Transverse colon (tissue), 4 donors: ENCODE data around the gene PPP2R5B. TPM values are rescaled to one million over a fixed set of nuclear protein-coding genes. Genes with fewer than 3 reads are reported as not detected.

Experiments
- DNase-seq: peaks from one replicate; pipeline ENCODE4 v3.0.0-alpha.2; 2019
- H3K27ac ChIP-seq, 4 donors: fragments of 200-600 bp; sonication (generic); 2 replicates each; pipeline ENCODE4 v1.5.1; 2016 to 2018; ENCODE audit warnings: inconsistent platforms in 4 of 4
- H3K27me3 ChIP-seq: fragments of 200-600 bp; sonication (generic); 2 replicates; pipeline ENCODE4 v1.5.1; 2017; ENCODE audit warnings: inconsistent platforms
- H3K36me3 ChIP-seq, 4 donors: fragments of 200-600 bp; sonication (generic); 2 replicates each; pipeline ENCODE4 v1.5.1; 2017 to 2019; ENCODE audit warnings: inconsistent platforms in 4 of 4
- H3K4me1 ChIP-seq, 4 donors: fragments of 200-600 bp; sonication (generic); 2 replicates each; pipeline ENCODE4 v1.5.1; 2017 to 2020; ENCODE audit warnings: inconsistent platforms in 4 of 4
- H3K4me3 ChIP-seq, 4 donors: fragments of 200-600 bp; sonication (generic); 1 replicate in 1 of 4; 2 replicates in 3 of 4; pipeline versions ENCODE4 v1.5.1 to v1.6.1; 2017 to 2019; ENCODE audit warnings: inconsistent platforms in 4 of 4
- H3K9me3 ChIP-seq, 2 donors: fragments of 200-600 bp; sonication (generic); 2 replicates each; pipeline ENCODE4 v1.5.1; 2017 to 2019; ENCODE audit warnings: inconsistent platforms in 2 of 2
- EP300 ChIP-seq: sonication (generic); formaldehyde crosslinking; IDR thresholded peaks from one replicate; pipeline ENCODE4 v1.6.1; 2017; ENCODE audit warnings: antibody characterized with exemption, low read depth
- POLR2A ChIP-seq: fragments of 450-650 bp; IDR thresholded peaks from one replicate; pipeline ENCODE4 v1.6.1; 2016; ENCODE audit warnings: antibody characterized with exemption, mild to moderate bottlenecking, moderate library complexity
- POLR2AphosphoS5 ChIP-seq, 3 donors: sonication (generic); formaldehyde crosslinking; IDR thresholded peaks; one replicate each; pipeline ENCODE4 v1.6.1; 2016; ENCODE audit warnings: antibody characterized with exemption in 3 of 3
- WGBS, 2 donors: methylation state at CpG; one replicate each; pipeline ENCODE4 v1.1.5; 2018; ENCODE audit warnings: low coverage in 1 of 2; 5-methylcytosine and 5-hydroxymethylcytosine counted together
- in situ Hi-C, 4 donors: fragments of 200-750 bp; cut with MboI; loops; one replicate each; pipeline versions ENCODE4 v1.15.0 to v1.15.1; 2017; ENCODE audit warnings: low sequenced_read_pairs in 3 of 4, low pct_ligation_motif_present in 1 of 4, low pct_unique_long_range_greater_than_20kb in 1 of 4
- intact Hi-C: fragments of 100-400 bp; cut with DNase I; formaldehyde crosslinking; loops from one replicate; pipeline ENCODE4 v1.15.1; 2023; ENCODE audit warnings: low total_unique reads
- total RNA-seq, 4 donors: library from RNA; depleted of rRNA; stranded (reverse); fragments of >200 nt; gene quantifications; one replicate each; pipeline ENCODE4 v1.1.0, GENCODE V29; 2016
- TF ChIP-seq, protein P1 (sequence below), 5 experiments: fragments of 200-600 bp in 3 of 5; fragments of 450-650 bp in 2 of 5; sonication (generic) in 3 of 5; IDR thresholded peaks; 1 replicate in 2 of 5; 2 replicates in 3 of 5; pipeline ENCODE4 v1.5.1; 2016 to 2017; ENCODE audit warnings: antibody characterized with exemption in 5 of 5, inconsistent platforms in 3 of 5, mild to moderate bottlenecking in 2 of 5, moderate library complexity in 1 of 5

Gene PPP2R5B
- total RNA-seq, 4 donors from 2014 or later = 16.7 to 38.1 (median 26.8) TPM

DNA sequence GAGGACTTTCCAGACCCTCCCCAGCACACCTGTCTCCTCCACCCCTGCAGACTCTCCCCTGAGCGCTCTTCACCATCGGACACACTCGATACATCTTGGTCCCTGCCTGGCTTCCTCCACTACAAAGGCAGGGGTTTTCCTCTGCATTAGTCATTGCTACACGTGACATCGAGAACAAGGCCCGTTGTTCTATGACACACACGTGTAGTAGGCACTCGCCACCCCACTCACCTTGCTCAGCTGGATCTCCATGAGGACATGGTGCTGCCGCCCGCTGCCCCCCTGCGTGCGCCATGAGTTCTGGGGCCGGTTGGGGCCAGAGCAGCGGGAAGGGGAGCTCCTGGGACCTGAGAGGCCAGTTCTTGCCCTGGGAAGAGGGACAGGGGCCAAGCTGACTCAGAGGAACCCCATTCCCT, 24.2 kb upstream of the PPP2R5B start:
- intact Hi-C loops = no loop called here
- DNase-seq = no peak
- in situ Hi-C loops = no loop called here

DNA sequence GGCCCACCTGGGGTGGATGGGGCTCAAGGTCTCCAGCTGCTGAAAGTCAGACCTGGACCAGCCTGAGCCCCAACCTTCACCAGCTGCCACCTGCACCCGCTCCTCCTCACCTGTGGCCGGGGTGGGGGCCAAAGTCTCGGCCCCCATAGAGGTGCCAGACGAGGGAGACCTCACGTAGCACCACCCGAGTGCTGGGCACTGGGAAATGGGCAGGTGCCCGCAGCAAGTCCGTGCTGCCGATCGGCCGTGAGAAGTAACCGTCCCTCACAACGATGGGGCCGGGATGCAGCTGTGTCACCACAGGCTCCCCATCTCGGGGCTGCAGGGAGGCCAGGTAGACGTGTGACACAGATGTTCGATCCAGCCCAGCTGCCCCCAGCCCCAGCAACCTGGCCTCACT, 23.7 kb upstream of the PPP2R5B start:
- TF ChIP-seq POLR2A (no peak), POLR2AphosphoS5 (IDR thresholded peaks at IDR 0.05) (no peak), EP300 (no peak)
- TF ChIP-seq, protein P1, sequence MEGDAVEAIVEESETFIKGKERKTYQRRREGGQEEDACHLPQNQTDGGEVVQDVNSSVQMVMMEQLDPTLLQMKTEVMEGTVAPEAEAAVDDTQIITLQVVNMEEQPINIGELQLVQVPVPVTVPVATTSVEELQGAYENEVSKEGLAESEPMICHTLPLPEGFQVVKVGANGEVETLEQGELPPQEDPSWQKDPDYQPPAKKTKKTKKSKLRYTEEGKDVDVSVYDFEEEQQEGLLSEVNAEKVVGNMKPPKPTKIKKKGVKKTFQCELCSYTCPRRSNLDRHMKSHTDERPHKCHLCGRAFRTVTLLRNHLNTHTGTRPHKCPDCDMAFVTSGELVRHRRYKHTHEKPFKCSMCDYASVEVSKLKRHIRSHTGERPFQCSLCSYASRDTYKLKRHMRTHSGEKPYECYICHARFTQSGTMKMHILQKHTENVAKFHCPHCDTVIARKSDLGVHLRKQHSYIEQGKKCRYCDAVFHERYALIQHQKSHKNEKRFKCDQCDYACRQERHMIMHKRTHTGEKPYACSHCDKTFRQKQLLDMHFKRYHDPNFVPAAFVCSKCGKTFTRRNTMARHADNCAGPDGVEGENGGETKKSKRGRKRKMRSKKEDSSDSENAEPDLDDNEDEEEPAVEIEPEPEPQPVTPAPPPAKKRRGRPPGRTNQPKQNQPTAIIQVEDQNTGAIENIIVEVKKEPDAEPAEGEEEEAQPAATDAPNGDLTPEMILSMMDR (IDR thresholded peaks at IDR 0.05) = no peak
- Histone ChIP-seq H3K9me3 (no peaks in the 10 kb centered on the region), H3K27me3 (no peaks in the 10 kb centered on the region), H3K36me3 (peaks cover 0 to 41% (median 11%) of the 10 kb centered on the region in 4 donors), H3K27ac (no peak overlapping the region), H3K4me1 (no peaks in the 10 kb centered on the region), H3K4me3 (no peak overlapping the region)
- intact Hi-C loops (no loop called here), in situ Hi-C loops (no loop called here)
- no peak for DNase-seq
- WGBS, 2 donors = 94 to 100% methylated on average over 2 to 17 of the region's 17 CpGs

More for the DNA sequence above, 24.2 kb upstream of the PPP2R5B start:
- Histone ChIP-seq H3K4me3 (no peak overlapping the region), H3K9me3 (no peaks in the 10 kb centered on the region), H3K36me3 (peaks cover 0 to 41% (median 11%) of the 10 kb centered on the region in 4 donors), H3K4me1 (no peaks in the 10 kb centered on the region), H3K27me3 (no peaks in the 10 kb centered on the region), H3K27ac (no peak overlapping the region)
- TF ChIP-seq EP300 = no peak
- TF ChIP-seq, protein P1 (IDR thresholded peaks at IDR 0.05) = no peak
- no peak for TF ChIP-seq POLR2AphosphoS5 (IDR thresholded peaks at IDR 0.05)
- no peak for TF ChIP-seq POLR2A
- 81 to 100% methylated on average over 1 to 14 of the region's 14 CpGs for WGBS, 2 donors

DNA sequence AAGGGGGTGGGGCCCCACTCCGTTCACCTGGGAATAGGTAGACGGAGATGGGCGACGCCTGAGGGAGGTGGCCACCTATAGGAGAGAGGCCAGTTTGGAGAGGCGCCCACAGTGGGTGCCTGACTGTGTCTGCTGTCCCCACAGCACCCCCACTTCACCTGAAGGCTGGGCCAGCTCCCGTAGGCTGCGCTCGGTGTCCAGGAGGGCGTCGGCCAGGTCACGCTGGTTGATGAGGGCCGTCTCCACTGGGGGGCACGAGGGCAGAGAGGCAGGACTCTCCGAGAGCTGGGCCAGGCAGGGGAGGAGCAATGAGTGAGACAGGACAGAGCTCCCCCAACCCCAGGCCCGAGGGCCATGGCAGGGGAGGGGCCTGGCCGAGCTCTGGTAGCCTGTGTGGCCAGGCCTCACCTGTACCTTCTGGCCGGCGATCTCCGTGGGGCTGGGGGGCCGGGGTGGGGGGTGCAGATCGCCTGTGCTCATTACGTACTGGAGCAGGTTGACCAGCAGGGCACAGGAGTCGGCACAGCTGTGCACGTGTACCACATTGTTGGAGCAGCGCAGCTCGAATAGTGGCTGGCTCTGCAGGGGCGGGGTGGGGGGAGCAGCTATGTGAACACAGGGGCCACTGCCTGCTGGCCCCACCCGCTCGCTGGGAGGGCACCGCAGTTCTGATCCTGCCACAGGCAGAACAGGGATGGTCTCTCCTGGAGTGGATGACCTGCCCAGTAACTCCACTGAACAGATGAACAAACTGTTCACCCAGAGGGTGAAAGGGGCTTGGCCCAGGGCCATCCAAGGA, 22.2 kb upstream of the PPP2R5B start:
- H3K36me3 ChIP-seq = peaks cover 0 to 51% (median 18%) of the 10 kb centered on the region in 4 donors
- DNase-seq = no peak
- no peak overlapping the region for H3K27ac ChIP-seq
- 84 to 90% methylated on average over 2 to 24 of the region's 30 CpGs for WGBS, 2 donors
- H3K4me1 ChIP-seq = no peaks in the 10 kb centered on the region
- H3K4me3 ChIP-seq = no peak overlapping the region
- no peaks in the 10 kb centered on the region for H3K9me3 ChIP-seq
- in situ Hi-C loops (no loop called here), intact Hi-C loops (no loop called here)
- TF ChIP-seq, protein P1 (IDR thresholded peaks at IDR 0.05) = no peak
- TF ChIP-seq EP300 (no peak), POLR2A (no peak), POLR2AphosphoS5 (IDR thresholded peaks at IDR 0.05) (no peak)
- H3K27me3 ChIP-seq = no peaks in the 10 kb centered on the region

DNA sequence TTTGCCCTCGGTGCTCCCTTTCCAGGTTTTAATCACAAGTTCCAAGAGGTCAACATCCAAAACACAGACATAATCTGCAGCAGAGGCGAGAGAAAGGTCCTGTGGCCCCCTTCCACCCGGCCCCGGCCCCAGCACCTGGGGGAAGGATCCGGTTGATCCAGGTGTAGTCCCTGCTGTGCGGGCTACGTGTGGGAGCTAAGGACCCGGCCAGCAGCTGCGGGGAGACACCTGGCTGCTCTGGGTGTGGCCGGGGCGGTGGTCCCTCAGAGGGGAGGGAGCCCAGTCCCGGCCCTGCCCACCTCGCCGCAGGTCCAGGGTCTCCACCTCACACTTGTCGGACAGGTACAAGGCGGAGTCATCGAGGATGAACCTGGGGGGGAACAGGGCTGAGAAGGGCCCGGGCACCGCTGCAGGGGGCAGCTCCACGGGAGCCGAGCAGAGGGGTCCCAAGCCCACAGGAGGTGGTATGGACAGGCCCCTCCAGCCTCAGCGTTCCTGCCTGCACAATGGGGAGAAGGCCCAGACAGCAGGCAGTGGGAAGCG, 21.1 kb upstream of the PPP2R5B start:
- no peak overlapping the region for H3K27ac ChIP-seq
- no peaks in the 10 kb centered on the region for H3K9me3 ChIP-seq
- 91% methylated on average over 14 of the region's 23 CpGs; no CpG with 5 or more reads in 1 of the 2 donors for WGBS, 2 donors
- no peaks in the 10 kb centered on the region for H3K27me3 ChIP-seq
- H3K4me1 ChIP-seq = no peaks in the 10 kb centered on the region
- no peak for DNase-seq
- peaks cover 0 to 51% (median 23%) of the 10 kb centered on the region in 4 donors for H3K36me3 ChIP-seq
- TF ChIP-seq, protein P1 (IDR thresholded peaks at IDR 0.05) = no peak
- TF ChIP-seq POLR2A (no peak), EP300 (no peak), POLR2AphosphoS5 (IDR thresholded peaks at IDR 0.05) (no peak)
- no peak overlapping the region for H3K4me3 ChIP-seq
- intact Hi-C loops = no loop called here
- in situ Hi-C loops = no loop called here
